GM21737 (cell line): ENCODE data around the gene GRAMD2B.

ENCODE experiments used
- ATAC-seq: cut with Tn5 transposase; IDR thresholded peaks from one replicate; pipeline ENCODE4 v1.9.1; 2021; ENCODE audit warnings: mild to moderate bottlenecking, moderate library complexity; ENCODE audit not compliant: unreplicated experiment

Gene GRAMD2B

GRCh38 chr5:126471875-126472537 is 48.8 kb downstream of the GRAMD2B start:
- no peak for ATAC-seq

- ATAC-seq = no peak
These were observed 49.3 kb downstream of the GRAMD2B start for GRCh38 chr5:126472538-126472889.

- ATAC-seq = no peak
These were observed 54.3 kb downstream of the GRAMD2B start for GRCh38 chr5:126477294-126478117.

GRCh38 chr5:126479810-126480209 is 56.6 kb downstream of the GRAMD2B start:
- no peak for ATAC-seq

- no peak for ATAC-seq
These were observed 57.6 kb downstream of the GRAMD2B start for GRCh38 chr5:126480824-126481223.

GRCh38 chr5:126481243-126481642 is 58.0 kb downstream of the GRAMD2B start:
- ATAC-seq = no peak

- ATAC-seq = no peak
These were observed 59.4 kb downstream of the GRAMD2B start for GRCh38 chr5:126482591-126482990.

GRCh38 chr5:126483156-126483555 is 59.9 kb downstream of the GRAMD2B start:
- no peak for ATAC-seq

- ATAC-seq = no peak
These were observed 61.0 kb downstream of the GRAMD2B start for GRCh38 chr5:126484253-126484652.

- no peak for ATAC-seq
These were observed 63.1 kb downstream of the GRAMD2B start for GRCh38 chr5:126486332-126486731.

GRCh38 chr5:126487596-126487995 is 64.4 kb downstream of the GRAMD2B start:
- no peak for ATAC-seq

GRCh38 chr5:126488443-126489065 is 65.3 kb downstream of the GRAMD2B start:
- no peak for ATAC-seq

GRCh38 chr5:126490167-126490940 is 67.1 kb downstream of the GRAMD2B start:
- no peak for ATAC-seq

- no peak for ATAC-seq
These were observed 69.7 kb downstream of the GRAMD2B start for GRCh38 chr5:126492939-126493338.

GRCh38 chr5:126494393-126494792 is 71.2 kb downstream of the GRAMD2B start:
- no peak for ATAC-seq

- no peak for ATAC-seq
These were observed 74.3 kb downstream of the GRAMD2B start for GRCh38 chr5:126497506-126497905.

- ATAC-seq = no peak
These were observed 76.1 kb downstream of the GRAMD2B start for GRCh38 chr5:126499278-126499677.

GRCh38 chr5:126499853-126500342 is 76.7 kb downstream of the GRAMD2B start:
- peak; percentile 66 for ATAC-seq

GRCh38 chr5:126501448-126501847 is 78.2 kb downstream of the GRAMD2B start:
- ATAC-seq = no peak

- ATAC-seq = no peak
These were observed 80.4 kb downstream of the GRAMD2B start for GRCh38 chr5:126503602-126504104.

- ATAC-seq = no peak
These were observed 82.9 kb downstream of the GRAMD2B start for GRCh38 chr5:126506079-126506478.
